HCT116 (cell line): ENCODE results near the gene OR1M1. TPM values are rescaled to one million over a fixed set of nuclear protein-coding genes. Genes with fewer than 3 reads are reported as not detected.

ENCODE experiments used
- ATAC-seq: fragments of 200-7000 bp; cut with Tn5 transposase; 2 replicates; pipeline ENCODE4 v1.9.1; 2020; ENCODE audit warnings: mild to moderate bottlenecking, moderate library complexity
- BruUV-seq: library from RNA; stranded (reverse); fragments of 400-500 nt; replicated peaks from 2 replicates; lab custom pipeline; 2021; lab: Mats Ljungman, UMichigan
- CTCF ChIA-PET: fragments of 300-600 bp; sonication (Branson Sonifier 250); formaldehyde crosslinking; loops from one replicate; lab custom pipeline; 2021; ENCODE audit warnings: antibody characterized with exemption; lab: Charles Lee
- POLR2A ChIA-PET: fragments of 300-600, 350-600 bp; sonication (Branson Sonifier 250); formaldehyde crosslinking; loops from one replicate; lab custom pipeline; 2021; ENCODE audit warnings: antibody characterized with exemption; lab: Charles Lee
- RAD21 ChIA-PET, 2 experiments: fragments of 300-600 bp; sonication (Branson Sonifier 250); formaldehyde crosslinking; loops; one replicate each; lab custom pipeline; 2023; ENCODE audit warnings: low total read pairs in 2 of 2; ENCODE audit not compliant: uncharacterized antibody in 2 of 2, unreplicated experiment in 2 of 2, low non-redundant PET in 1 of 2; lab: Charles Lee
- DNase-seq: peaks from one replicate; pipeline ENCODE4 v3.0.0-alpha.2; 2010; ENCODE audit warnings: low read depth, low spot score
- H2AFZ ChIP-seq: fragments of 200-600 bp; shearing (Covaris generic), sonication (generic); 2 replicates; pipeline ENCODE4 v1.6.1; 2017; ENCODE audit warnings: low read depth, mixed run types, mixed read lengths, antibody characterized with exemption, low read length; ENCODE audit not compliant: poor library complexity, severe bottlenecking
- H3K27ac ChIP-seq: 2 replicates; pipeline ENCODE4 v1.5.1; 2012; ENCODE audit warnings: low read depth, low read length
- H3K27me3 ChIP-seq: fragments of 200-600 bp; sonication (generic); 2 replicates; pipeline ENCODE4 v1.6.1; 2016; ENCODE audit warnings: mixed run types, low read length, mixed read lengths; ENCODE audit not compliant: insufficient read depth
- H3K36me3 ChIP-seq, 2 experiments: fragments of 200-500 bp in 1 of 2; fragments of 200-600 bp in 1 of 2; sonication (Bioruptor generic) in 1 of 2; sonication (generic) in 1 of 2; 2 replicates each; pipeline versions ENCODE4 v1.5.1 to v1.6.1; 2014 to 2016; ENCODE audit warnings: low read length in 2 of 2, inconsistent platforms in 1 of 2, mixed read lengths in 1 of 2, mixed run types in 1 of 2; ENCODE audit not compliant: insufficient read depth in 2 of 2, control insufficient read depth in 1 of 2
- H3K4me1 ChIP-seq, 2 experiments: fragments of 200-600 bp in 1 of 2; sonication (generic) in 1 of 2; 2 replicates each; pipeline versions ENCODE4 v1.5.1 to v1.6.1; 2012 to 2017; ENCODE audit warnings: low read length in 2 of 2, inconsistent platforms in 1 of 2, mild to moderate bottlenecking in 1 of 2, mixed read lengths in 1 of 2, mixed run types in 1 of 2, moderate library complexity in 1 of 2; ENCODE audit not compliant: insufficient read depth in 2 of 2, control insufficient read depth in 1 of 2
- H3K4me2 ChIP-seq: fragments of 200-600 bp; sonication (generic); 2 replicates; pipeline ENCODE4 v1.6.1; 2017; ENCODE audit warnings: mixed run types, low read length, mixed read lengths
- H3K4me3 ChIP-seq, 2 experiments: fragments of 200-600 bp in 1 of 2; sonication (generic) in 1 of 2; replicated peaks in 1 of 2; 2 replicates each; pipeline ENCODE4 v1.5.1; 2011 to 2016; ENCODE audit warnings: low read length in 2 of 2, control low read depth in 1 of 2, low read depth in 1 of 2, mild to moderate bottlenecking in 1 of 2, mixed read lengths in 1 of 2, mixed run types in 1 of 2
- H3K79me2 ChIP-seq: fragments of 200-600 bp; sonication (generic); 2 replicates; pipeline ENCODE4 v1.6.1; 2017; ENCODE audit warnings: mild to moderate bottlenecking, mixed run types, low read length, moderate library complexity, mixed read lengths; ENCODE audit not compliant: insufficient read depth
- H3K9ac ChIP-seq: fragments of 200-600 bp; sonication (generic); 2 replicates; pipeline ENCODE4 v1.6.1; 2016; ENCODE audit warnings: low read length, mixed read lengths
- H3K9me2 ChIP-seq: fragments of 200-600 bp; sonication (generic), shearing (Covaris generic); 2 replicates; pipeline ENCODE4 v1.6.1; 2017; ENCODE audit warnings: mixed run types, mild to moderate bottlenecking, moderate library complexity; ENCODE audit not compliant: insufficient read depth
- H3K9me3 ChIP-seq, 2 experiments: fragments of 200-500 bp in 1 of 2; fragments of 200-600 bp in 1 of 2; sonication (Bioruptor generic) in 1 of 2; sonication (generic) in 1 of 2; 2 replicates each; pipeline ENCODE4 v1.6.1; 2014 to 2017; ENCODE audit warnings: low read length in 2 of 2, mixed read lengths in 2 of 2, inconsistent platforms in 1 of 2, low read depth in 1 of 2, mild to moderate bottlenecking in 1 of 2, mixed run types in 1 of 2, moderate library complexity in 1 of 2; ENCODE audit not compliant: control insufficient read depth in 1 of 2, insufficient read depth in 1 of 2
- H4K20me1 ChIP-seq: fragments of 200-600 bp; sonication (generic), shearing (Covaris generic); 2 replicates; pipeline ENCODE4 v1.6.1; 2017; ENCODE audit warnings: mixed run types, mild to moderate bottlenecking, moderate library complexity; ENCODE audit not compliant: insufficient read depth
- CBX3 ChIP-seq: IDR thresholded peaks from 2 replicates; pipeline ENCODE4 v1.6.1; 2012; ENCODE audit warnings: low read depth
- CEBPB ChIP-seq: IDR thresholded peaks from 2 replicates; pipeline ENCODE4 v1.6.1; 2012; ENCODE audit warnings: low read depth
- FOSL1 ChIP-seq: IDR thresholded peaks from 2 replicates; pipeline ENCODE4 v1.6.1; 2012; ENCODE audit warnings: low read depth
- JUND ChIP-seq: IDR thresholded peaks from 2 replicates; pipeline ENCODE4 v1.6.1; 2012
- POLR2A ChIP-seq: IDR thresholded peaks from 2 replicates; pipeline ENCODE4 v1.7.0; 2011; ENCODE audit warnings: borderline replicate concordance; ENCODE audit not compliant: insufficient read depth, insufficient read length; ENCODE audit errors: extremely low read depth
- RAD21 ChIP-seq: IDR thresholded peaks from 2 replicates; pipeline ENCODE4 v1.6.1; 2012; ENCODE audit warnings: low read depth, mild to moderate bottlenecking
- SIN3A ChIP-seq: IDR thresholded peaks from 2 replicates; pipeline ENCODE4 v1.6.1; 2012; ENCODE audit warnings: low read depth
- SP1 ChIP-seq: IDR thresholded peaks from 2 replicates; pipeline ENCODE4 v1.6.1; 2012; ENCODE audit warnings: low read depth
- TCF7L2 ChIP-seq: IDR thresholded peaks from 2 replicates; pipeline ENCODE4 v1.7.0; 2011; ENCODE audit warnings: borderline replicate concordance, inconsistent platforms; ENCODE audit not compliant: insufficient read depth, insufficient read length; ENCODE audit errors: extremely low read depth
- YY1 ChIP-seq: IDR thresholded peaks from 2 replicates; pipeline ENCODE4 v1.6.1; 2011; ENCODE audit warnings: low read length, low read depth, moderate library complexity, mild to moderate bottlenecking; ENCODE audit not compliant: insufficient replicate concordance; ENCODE audit errors: extremely low read depth
- ZFX ChIP-seq: fragments of 450-650 bp; IDR thresholded peaks from 2 replicates; pipeline ENCODE4 v1.6.1; 2017
- ZNF274 ChIP-seq: fragments of 200-500 bp; sonication (Bioruptor generic); IDR thresholded peaks from 2 replicates; pipeline ENCODE4 v1.6.1; 2014; ENCODE audit warnings: mild to moderate bottlenecking, low read depth, low read length, inconsistent platforms
- intact Hi-C: fragments of 100-400 bp; cut with micrococcal nuclease; formaldehyde crosslinking; loops from 2 replicates; pipeline ENCODE4 v1.10.0; 2022
- total RNA-seq: library from RNA; stranded (reverse); gene quantifications from one replicate; pipeline ENCODE4 v1.2.1, GENCODE V29; 2021; ENCODE audit not compliant: unreplicated experiment
- TF ChIP-seq, protein P1 (sequence below): IDR thresholded peaks from 2 replicates; pipeline ENCODE4 v1.6.1; 2012

The OR1M1 gene
- total RNA-seq, 1 experiment from 2014 or later = not detected

DNA sequence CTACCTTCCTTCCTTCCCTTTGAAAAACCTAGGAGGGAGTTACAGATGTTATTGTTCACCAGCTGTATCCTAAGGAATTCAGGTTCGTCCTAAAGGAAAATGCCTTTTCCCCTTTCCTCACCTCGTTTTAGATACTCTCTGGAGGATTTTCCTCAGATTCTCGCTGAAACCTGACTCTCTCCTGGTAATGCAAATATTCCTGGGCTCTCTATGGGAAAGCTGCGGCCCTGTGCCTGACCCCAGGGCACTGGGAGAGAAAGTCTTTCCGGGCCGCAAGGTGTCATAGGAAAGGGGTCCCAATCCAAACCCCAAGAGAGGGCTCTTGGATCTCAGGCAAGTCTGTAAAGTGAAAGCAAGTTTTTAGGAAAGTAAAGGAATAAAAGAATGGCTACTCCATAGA lies 13.1 kb upstream of the OR1M1 start:
- Histone ChIP-seq H3K4me2 (no peak overlapping the region), H3K4me3 (no peak overlapping the region), H3K9ac (no peak overlapping the region), H3K36me3 (no peaks in the 10 kb centered on the region), H4K20me1 (no peaks in the 10 kb centered on the region), H3K9me3 (no peaks in the 10 kb centered on the region), H3K9me2 (no peaks in the 10 kb centered on the region), H3K4me1 (peaks cover 39 to 52% of the 10 kb centered on the region in 2 experiments), H3K27me3 (no peaks in the 10 kb centered on the region), H3K27ac (no peak overlapping the region), H3K79me2 (no peaks in the 10 kb centered on the region), H2AFZ (no peak overlapping the region)
- no peak for ATAC-seq
- no peak for DNase-seq
- ChIA-PET POLR2A (no interaction called here), RAD21 (no interaction called here), CTCF (no interaction called here)
- no peak for TF ChIP-seq TCF7L2
- TF ChIP-seq FOSL1 = no peak
- no peak for TF ChIP-seq SIN3A
- no peak for TF ChIP-seq ZNF274
- TF ChIP-seq YY1 = no peak
- TF ChIP-seq, protein P1, sequence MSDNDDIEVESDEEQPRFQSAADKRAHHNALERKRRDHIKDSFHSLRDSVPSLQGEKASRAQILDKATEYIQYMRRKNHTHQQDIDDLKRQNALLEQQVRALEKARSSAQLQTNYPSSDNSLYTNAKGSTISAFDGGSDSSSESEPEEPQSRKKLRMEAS = no peak
- no peak for TF ChIP-seq SP1
- no peak for TF ChIP-seq ZFX
- TF ChIP-seq POLR2A = no peak
- no peak for TF ChIP-seq CEBPB
- TF ChIP-seq JUND = no peak
- no peak for TF ChIP-seq CBX3
- no peak for TF ChIP-seq RAD21
- intact Hi-C loops = loop anchor here (2.0 kb wide), 2 partner anchors 55 to 241 kb away; partner anchors contain the start of genes MBD3L1 and ZNF558
- no TSS peak for BruUV-seq
